NCI-H1417 treated with DMSO at 0.1 percent for 48 hours (cell line): ENCODE measurements around the gene CCDC93.

Source experiments
- DNase-seq: peaks from one replicate; lab custom pipeline; 2025; lab: John Stamatoyannopoulos, UW

The CCDC93 gene, protein sequence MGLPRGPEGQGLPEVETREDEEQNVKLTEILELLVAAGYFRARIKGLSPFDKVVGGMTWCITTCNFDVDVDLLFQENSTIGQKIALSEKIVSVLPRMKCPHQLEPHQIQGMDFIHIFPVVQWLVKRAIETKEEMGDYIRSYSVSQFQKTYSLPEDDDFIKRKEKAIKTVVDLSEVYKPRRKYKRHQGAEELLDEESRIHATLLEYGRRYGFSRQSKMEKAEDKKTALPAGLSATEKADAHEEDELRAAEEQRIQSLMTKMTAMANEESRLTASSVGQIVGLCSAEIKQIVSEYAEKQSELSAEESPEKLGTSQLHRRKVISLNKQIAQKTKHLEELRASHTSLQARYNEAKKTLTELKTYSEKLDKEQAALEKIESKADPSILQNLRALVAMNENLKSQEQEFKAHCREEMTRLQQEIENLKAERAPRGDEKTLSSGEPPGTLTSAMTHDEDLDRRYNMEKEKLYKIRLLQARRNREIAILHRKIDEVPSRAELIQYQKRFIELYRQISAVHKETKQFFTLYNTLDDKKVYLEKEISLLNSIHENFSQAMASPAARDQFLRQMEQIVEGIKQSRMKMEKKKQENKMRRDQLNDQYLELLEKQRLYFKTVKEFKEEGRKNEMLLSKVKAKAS

DNA sequence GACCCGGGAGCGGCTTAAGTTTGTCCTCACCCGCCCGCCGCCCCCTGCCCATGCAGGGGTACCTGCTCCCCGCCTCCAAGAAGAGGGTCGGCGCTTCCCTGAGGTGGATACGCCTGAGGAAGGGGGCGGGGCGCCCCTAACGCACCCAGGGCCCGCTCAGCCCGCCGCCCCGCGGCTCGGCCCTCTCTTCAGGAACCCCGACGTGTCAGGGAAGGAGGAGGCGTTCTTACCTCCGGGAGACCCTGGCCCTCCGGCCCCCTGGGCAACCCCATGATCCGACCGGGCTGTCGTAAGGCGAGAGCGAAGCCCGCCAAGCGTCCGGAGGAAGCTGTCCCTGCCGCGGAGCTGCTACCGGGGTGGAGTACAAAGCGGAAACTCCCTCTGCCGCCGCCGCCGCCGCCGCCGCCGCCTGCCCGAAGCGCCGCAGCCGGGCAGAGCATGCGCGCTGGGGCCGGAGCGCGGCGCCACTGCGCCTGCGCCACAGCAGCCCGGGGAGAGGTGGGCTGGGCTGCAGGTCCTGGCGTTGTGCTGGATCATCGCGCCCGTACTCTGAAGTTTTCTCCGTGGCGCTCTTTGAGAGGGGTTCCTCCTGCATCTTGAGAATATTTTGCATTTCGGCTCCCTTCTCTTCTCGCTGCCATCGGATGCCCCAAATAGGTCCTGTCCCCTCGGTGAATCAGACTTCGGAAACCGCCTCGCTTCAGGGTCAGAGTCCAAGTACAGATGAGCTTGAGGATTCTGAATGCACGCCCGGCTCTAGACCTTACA, at the start of gene CCDC93:
Gene CCDC93 (minus strand): TSS at position 347 of the 768 bp plus-strand sequence. CDS start 75 bp downstream, at position 272.
- peak; percentile 7 for DNase-seq

DNA sequence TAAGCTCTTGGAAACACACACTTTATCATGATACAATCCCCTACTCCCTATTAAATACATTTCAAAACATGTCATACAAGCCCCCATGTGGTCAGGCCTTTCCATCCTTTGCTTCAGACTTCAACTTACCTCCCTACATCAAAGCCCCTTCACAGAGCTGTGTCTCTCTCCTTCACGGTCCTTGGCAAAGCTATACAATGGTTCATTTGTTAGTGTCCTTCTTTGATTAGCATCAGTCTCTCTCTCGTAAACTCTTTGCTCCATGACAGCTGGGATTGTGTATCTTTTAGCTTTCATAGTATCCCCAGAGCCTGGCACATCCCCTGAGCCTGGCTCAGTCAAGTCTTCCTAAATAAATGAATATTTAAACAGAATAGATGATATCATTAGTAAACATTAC, 48.8 kb upstream of the CCDC93 start:
- DNase-seq = no peak

DNA sequence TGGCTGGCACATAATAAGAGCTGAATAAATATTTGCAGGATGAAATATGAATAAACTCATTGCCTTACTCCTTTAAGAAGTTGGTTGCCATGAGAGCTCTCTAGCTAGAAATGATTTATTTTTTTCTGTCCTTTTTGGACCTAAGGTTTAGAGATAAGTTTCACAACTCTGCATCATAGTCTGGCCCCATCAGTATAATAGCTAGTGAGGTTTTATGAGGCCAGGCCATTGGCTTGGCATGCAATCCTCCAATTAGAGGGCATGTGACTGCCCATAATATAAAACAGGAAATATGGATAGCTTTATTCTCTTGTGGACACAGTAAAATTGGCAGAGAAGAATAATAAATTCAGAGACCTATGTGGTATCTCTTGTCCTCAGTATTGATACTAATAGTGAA, 48.2 kb upstream of the CCDC93 start:
- DNase-seq = no peak

DNA sequence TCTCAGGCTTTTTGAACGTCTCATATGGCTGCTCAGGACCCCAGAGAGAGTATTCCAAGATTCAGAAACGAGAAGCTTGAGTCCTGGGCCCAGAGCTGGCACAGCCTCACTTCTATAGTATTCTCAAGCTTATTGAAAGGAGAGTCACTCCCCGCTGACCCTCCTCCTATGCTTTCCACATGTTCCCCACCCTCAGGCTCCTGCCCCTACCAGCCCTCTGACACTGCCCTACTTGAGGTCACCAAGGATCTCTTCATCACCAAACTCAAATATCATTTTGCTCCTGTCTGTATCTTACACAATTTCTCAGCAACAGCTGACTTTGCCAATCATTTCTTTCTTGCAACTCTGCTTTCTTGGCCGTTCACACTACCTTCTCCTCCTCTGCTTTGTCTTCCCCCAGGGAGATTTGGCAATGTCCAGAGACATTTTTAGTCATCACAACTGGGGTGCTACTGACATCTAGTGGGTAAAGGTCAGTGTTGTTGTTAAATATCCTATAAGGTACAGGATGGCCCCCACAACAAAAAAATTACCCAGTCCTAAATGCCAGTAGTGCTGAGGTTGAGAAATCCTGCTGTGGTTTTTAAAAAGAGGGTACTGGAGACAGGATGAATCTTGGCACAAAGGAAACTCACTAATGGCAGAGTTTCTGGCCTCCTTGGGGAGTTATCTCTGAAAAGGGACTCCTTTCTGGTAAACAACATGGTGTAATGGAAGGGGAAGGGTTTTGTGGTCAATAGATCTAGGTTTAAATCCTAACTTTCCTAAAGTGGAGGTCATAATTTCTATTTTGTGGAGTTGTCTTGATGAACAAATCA, 47.5 kb upstream of the CCDC93 start:
- no peak for DNase-seq

GRCh38 chr2:118059919-118060478, 46.1 kb upstream of the CCDC93 start:
- no peak for DNase-seq

DNA sequence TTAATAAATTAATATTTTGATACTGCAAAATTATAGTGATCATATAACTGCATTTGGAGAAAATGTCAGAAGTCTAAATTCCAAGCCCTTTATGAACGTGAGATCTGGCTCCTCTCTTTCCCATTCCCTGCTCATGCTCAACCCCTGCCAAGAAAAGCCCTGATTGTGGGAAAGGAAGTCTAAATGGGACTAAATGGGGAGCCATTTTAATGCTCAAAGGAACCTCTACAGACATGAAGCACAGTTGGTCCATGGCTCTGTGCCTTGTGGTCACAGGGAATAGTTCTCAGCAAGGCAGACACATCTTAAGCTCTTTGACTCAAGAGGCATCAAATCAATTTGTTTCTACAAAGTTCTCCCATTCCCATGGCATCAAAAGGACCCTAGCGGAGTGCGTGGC, 45.1 kb upstream of the CCDC93 start:
- DNase-seq = no peak

DNA sequence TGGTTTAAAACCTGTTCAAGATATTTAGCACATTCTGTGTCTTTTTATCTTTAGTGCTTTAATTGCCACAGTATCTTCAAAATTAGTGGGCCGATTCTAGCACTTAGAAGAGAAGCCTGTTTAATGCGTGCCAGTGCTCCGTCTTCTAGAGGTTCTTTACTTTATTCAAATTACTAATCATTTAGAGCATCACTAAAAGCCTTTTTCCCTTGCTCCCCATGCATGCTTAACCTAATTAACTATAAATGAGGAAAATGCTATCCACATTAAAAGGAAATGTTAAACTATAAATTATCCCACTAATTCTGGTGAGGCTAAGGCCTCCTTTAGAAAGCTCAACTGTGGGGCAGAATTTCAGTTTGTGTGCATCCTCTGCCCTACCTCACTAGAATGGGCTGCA, 42.9 kb upstream of the CCDC93 start:
- no peak for DNase-seq

GRCh38 chr2:118056165-118056534, 42.3 kb upstream of the CCDC93 start:
- no peak for DNase-seq

GRCh38 chr2:118055512-118056164, 41.8 kb upstream of the CCDC93 start:
- DNase-seq = no peak

DNA sequence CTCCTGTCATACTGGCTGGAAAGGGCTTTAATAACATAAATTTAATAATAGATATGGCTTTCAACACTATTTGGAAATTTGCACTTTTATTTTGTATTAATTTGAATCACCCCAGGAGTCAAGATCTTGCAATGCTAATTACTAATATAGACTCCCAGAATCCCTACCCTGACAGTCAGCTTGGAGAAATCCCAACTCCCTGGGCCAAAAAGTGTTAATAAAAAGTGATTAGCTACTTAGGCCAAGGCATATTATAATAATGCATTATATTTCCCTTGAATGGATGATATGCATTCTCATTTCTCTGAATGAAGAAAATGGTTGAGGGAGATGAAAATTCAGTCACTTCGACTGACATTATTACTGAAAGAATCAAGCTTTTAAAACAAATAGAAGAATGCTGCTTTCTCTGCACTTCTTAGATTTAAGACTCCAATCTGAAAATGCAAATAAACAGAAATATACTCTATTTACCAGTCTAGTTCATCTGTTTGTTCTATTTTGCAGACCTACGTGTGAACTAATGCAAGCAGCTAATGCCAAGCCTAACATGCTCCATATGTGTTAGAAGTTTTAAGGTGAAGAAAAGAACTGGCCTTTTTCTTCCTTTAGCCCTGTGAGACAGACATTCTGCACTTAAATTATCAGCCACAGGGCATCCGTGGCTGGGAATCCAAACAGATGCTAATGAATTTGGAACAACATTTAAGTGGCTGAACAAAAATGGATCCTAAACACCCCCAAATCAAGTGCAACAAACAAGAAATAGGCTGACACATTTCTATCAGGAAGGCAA, 40.5 kb upstream of the CCDC93 start:
- DNase-seq = no peak

DNA sequence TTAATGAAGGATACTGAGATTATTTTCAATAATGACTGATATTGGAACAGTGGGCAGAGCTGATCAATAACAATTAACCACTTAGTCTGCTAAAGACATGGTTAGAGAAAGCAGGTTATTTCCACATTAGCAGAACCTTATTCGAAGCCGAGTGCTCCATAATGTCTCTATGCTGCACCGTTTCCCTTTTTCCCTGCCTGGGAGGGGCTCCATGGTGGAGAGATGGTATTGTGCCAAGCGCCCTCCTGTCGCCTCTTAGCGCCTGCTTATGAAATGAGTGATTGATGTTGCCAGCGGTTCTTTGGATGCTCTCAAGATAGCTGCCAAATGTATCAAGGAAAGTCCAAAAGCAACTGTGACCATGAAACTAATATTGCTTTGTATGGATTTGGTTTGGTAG, 39.8 kb upstream of the CCDC93 start:
- DNase-seq = no peak

DNA sequence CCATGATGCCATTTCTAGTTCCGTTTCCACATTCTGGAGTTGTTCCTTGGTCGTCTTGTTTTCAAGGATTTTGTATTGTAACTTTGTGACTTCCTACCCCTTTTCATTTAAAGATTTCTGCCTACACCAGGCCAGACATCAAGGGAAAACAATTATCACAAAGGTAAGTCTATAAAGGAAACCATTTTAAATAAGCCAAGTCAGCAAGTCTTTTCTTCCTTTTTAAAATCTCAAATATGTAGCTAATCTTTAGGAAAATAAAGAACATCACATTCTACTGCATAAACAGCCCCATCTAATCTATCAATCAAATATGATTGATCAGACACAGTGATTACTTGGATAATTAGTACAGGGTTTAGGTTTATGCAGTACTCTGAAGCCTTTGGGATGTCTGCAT, 38.6 kb upstream of the CCDC93 start:
- DNase-seq = no peak

GRCh38 chr2:118051826-118052358, 38.0 kb upstream of the CCDC93 start:
- DNase-seq = no peak

DNA sequence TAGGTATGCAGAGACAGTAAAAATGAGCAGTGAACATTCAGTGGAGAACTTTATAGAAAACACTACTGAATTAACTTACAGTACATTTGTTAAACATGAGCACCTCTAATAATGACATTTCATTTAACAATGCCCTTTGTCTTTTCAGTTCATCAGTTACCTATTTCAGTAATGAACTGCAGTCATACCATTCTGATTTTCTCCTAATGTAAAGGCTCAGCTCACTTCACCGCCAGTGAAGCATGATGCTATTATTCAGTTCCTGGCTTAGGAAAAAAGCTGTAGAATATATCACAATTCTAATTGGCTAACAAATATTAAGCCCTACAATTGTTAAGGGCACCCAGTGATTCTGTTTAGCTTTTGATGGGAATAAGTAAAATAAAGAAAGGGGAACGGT, 37.1 kb upstream of the CCDC93 start:
- DNase-seq = no peak

DNA sequence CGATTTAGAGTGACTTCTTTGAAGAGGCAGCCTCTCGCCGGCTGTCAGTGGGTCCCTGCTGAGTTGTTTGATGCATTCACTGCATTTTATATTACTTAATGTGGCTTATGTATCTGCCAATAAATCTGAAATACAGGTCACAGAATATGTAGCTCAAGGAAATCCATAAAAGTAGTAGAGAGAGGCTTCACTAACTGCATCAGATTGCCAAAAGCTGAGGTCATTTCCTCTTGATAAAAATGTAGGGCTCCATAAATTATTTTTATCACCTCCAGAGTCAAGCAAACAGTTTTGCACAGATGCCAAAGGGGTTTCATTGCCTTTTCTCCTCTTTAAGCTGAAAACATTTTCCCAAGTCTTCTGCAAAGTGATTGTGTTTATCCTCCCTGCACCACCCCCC, 36.5 kb upstream of the CCDC93 start:
- DNase-seq = no peak

GRCh38 chr2:118049816-118050140, 35.9 kb upstream of the CCDC93 start:
- no peak for DNase-seq

- no peak for DNase-seq
Observed at GRCh38 chr2:118049140-118049815, 35.4 kb upstream of the CCDC93 start.

- no peak for DNase-seq
Observed at GRCh38 chr2:118048401-118048800, 34.5 kb upstream of the CCDC93 start.

- DNase-seq = no peak
Observed at GRCh38 chr2:118047380-118047826, 33.5 kb upstream of the CCDC93 start.
